IPS-NIHi7 (cell line): ENCODE results near the gene ARF1.

ENCODE experiments used
- DNase-seq: peaks from one replicate; pipeline ENCODE4 v3.0.0; 2012; ENCODE audit warnings: mixed read lengths; ENCODE audit errors: extremely low spot score

The ARF1 gene

DNA sequence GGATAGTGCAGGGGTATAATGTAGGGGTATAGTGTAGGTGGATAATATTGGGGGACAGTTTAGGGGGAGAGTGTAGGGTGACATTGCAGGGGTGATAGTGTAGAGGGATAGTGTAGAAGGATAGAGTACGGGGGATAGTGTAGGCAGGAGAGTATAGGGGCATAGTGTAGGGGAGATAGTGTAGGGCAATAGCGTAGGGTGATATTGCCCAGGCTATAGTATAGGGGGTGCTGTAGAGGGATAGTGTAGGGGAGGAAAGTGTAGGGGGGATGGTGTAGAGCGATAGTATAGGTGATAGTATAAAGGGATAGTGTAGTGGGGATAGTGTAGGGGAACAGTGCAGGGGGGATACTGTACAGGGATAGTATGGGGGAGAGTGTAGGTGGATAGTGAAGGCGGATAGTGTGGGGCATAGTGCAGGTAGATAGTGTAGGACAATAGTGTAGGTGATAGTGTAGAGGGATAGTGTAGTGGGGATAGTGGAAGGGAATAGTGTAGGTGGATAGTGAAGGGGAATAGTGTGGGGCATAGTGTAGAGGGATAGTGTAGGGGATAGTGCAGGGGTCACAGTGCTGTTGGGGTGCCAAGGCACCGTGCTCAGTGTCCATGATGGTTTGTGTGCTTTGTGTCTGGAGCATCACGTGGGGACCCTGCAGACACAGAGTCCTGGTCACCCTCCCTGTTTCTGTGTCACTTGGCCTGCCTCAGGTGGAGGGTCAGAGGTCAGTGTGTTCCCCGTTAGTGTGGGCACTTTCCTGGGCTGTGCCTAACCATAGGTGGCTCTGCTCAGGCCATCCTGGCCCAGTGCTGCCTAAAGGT is 10.5 kb upstream of the ARF1 start:
- DNase-seq = no peak

DNA sequence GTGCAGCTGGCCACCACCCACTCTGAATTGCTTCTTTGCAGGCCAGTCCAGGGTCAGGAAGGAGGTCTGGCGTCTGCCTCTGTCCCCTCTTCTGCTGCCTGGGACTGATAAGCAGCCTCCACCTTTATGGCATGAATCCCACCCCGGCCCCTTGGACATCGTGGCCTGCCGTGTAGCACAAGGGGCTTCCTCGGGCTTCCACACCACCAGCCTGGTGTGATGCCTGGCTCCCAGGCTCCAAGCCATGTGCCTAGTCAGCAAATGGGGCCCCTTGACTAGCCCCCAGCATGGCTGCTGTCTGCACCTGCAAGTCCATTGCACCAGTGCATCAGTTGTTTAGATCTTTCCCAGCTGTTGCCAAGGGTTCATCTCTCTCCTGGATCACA is 9.9 kb upstream of the ARF1 start:
- no peak for DNase-seq

GRCh38 chr1:228073061-228073856 is 9.2 kb upstream of the ARF1 start:
- DNase-seq = no peak

DNA sequence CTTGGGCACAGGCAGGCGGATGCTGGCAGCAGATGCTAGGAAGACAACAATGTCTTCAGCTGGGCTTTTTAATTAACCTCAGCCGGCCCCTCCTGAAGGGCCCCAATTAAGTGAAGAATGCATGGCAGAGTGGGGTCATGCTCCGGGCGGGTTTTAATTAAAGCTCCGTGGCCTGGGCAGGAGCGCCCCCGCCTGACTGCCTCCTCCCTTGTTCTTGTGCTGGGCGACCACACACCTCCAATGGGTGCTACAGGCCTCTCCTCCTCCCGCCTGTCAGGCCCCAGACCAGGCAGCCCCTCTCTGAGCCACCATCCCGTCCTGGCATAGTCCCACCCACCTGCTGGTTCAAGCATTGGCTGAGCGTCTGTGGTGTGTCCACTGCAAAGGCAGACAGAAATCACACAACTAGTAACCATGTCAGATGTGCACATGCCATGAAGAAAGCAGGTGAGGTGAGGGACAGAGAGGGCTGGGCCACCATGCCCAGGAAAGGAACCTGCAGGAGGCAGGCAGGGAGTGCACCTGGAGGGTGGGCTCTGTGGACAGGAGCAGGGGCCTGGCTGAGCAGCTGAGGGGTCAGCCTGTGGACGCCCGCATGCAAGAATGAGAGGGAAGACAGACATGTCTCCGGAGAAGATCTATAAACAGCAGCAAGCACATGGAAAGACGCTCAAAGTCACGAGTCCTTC is 8.5 kb upstream of the ARF1 start:
- DNase-seq = peak; percentile 72

- DNase-seq = no peak
These were observed 7.4 kb upstream of the ARF1 start for GRCh38 chr1:228074954-228075730.

GRCh38 chr1:228075801-228076271 is 6.7 kb upstream of the ARF1 start:
- DNase-seq = no peak

DNA sequence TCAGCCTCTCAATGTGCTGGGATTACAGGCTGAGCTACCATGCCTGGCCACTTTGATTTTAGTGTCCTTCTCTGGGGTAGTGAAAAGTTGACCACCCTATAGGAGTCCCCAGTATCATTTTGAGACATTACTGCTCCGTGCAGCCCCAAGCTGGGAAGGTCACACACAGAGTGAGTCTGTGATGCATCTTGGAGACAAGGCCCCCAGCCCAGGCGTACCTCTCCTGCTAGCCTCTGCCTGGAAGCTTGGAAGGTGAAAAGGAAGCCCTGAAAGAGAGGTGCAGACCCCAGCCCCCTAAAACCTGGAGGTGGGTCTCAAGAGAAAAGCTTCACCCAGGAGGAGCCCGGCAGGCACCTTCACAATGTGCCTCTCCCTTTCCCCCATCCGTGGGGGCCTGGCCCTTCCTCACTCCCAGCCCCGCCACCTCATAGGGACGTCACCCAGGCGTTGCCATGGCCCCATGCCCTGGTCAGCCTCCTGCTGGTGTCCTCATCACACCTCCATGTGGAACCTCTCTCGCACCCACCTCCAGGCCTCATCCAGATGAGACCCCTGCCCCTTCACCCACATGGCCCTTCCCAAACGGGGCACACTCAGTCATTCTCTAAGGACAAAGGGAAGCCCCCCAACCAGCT is 5.6 kb upstream of the ARF1 start:
- DNase-seq = no peak

GRCh38 chr1:228077565-228078330 is 4.8 kb upstream of the ARF1 start:
- no peak for DNase-seq

- DNase-seq = no peak
These were observed 3.5 kb upstream of the ARF1 start for GRCh38 chr1:228079013-228079412.

- DNase-seq = no peak
These were observed 2.8 kb upstream of the ARF1 start for GRCh38 chr1:228079601-228080263.

- no peak for DNase-seq
These were observed 1.4 kb upstream of the ARF1 start for GRCh38 chr1:228081144-228081543.

DNA sequence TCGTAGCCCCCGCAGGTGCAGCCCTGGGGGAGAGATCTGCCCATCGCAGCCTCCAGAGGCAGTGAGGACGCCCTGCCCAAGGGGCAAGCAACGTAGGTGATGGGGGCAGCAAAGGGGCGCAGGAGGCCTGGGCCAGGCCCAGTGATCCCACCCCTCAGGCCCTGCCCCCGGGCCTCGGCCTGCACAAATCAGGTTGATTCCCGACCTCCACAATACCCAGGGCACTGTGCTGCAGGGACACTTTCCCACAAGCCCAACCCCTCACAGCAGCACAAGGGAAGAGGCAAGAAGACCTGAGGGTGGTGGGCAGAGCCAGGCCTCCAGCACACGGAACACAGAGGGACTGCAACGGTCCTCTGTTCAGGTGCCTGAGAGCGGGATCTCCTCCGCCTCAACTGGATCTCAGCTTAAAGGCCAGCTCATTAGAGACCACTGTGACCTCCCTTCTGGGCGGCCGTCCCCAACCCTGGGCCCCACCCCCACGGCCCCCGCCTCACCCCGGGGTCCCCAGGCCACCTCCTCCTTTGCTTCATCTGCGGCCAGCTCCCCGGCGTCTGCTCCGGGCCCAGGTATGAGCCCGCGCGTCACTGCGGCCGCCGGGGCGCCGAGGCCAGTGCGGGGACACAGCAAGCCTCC is 812 bp upstream of the ARF1 start:
- peak; percentile 48 for DNase-seq

DNA sequence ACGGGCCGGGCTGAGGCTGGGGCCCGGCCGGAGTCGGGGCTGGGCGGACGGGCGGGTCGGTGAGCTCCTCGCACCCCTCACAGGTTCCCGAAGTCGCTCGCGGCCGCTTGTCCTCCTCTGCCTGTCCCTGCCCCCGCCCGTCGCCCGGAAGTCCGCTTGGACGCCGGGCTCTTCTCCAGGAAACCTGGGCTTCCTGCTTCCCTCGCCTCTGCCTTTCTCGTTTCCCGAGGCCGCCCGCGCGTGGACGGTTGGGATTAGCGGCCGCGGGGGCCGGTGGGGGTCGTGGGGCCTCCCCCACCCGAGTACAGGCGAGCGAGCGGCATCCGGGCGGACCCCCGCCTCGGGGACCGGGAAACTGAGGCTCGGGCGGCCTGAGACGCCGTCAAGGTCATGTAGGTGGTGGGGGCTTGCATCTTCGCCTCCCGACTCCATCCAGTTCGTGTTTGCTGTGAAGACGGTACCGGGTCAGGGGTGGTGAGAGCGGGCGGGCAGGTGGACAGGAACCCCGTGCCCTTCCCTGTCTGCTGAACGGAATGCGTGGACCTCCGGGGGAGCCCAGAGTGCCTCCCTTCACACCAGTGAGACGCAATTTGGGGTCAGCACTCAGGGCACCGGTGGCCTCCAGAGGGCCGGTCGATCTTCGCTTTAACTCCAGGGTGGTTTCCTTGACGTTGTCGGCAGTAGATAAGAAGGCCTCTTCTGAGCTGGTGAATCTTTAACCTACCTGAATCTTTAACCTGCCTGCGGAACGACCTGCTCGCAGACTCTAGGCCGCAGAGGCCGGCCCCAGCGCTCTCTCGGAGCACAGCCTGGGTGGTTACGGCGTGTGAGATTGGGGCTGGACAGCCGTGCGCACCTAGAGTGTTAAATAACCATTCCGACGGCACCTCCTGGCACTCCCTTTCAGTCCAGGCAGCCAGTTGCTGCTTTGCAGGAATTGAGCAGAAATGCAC is 686 bp downstream of the ARF1 start:
- no peak for DNase-seq

DNA sequence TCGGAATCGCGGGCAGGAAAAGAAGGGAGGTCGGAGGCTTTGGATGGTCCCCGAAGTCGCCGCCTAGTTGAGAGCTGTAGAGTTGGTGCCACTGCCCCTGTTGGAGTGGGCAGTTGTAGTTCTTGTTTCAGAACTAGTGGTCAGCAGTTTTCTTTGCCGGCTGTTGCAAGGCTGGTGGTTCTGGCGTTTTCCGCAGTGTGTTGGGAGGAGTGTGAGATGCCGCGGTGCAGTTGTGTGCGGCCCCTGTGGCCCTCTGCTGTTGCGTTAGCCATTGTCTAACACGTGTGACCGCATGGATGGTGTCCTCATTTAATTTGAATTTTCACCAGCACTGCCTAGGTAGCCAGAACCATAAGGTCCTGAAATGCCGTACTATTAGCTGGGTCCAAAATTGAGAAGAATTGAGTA is 1.4 kb downstream of the ARF1 start:
- DNase-seq = no peak

DNA sequence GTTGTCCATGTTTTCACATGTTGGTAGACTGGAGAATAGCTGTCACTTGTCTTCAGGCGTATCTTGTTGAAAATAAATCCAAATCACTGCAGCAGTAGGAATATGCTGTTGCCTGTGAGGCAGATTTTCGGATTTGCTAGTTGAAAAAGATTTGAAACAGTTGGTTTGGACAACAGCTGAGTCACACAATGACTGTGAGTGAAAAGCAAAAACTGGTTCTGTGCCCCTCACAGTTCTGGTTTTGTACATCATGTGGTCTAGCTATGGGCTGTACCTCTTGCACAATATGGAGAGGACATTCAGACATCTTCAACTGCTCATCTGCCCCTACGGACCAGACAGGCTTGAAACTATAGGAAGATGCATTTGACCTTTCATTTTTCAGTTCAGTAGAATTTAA is 1.8 kb downstream of the ARF1 start:
- no peak for DNase-seq

- DNase-seq = no peak
These were observed 2.3 kb downstream of the ARF1 start for GRCh38 chr1:228084797-228085196.

GRCh38 chr1:228085287-228085951 is 2.9 kb downstream of the ARF1 start:
- DNase-seq = peak; percentile 60
